ENCODE results near the gene AJM1. TPM values are rescaled to one million over a fixed set of nuclear protein-coding genes. Genes with fewer than 3 reads are reported as not detected.

The AJM1 gene
- total RNA-seq (2022; extraction: Qiagen RNA extraction; ENCODE audit: low read depth): 3.1 to 4.4 TPM (median 4.0 TPM) in 5 replicates

DNA sequence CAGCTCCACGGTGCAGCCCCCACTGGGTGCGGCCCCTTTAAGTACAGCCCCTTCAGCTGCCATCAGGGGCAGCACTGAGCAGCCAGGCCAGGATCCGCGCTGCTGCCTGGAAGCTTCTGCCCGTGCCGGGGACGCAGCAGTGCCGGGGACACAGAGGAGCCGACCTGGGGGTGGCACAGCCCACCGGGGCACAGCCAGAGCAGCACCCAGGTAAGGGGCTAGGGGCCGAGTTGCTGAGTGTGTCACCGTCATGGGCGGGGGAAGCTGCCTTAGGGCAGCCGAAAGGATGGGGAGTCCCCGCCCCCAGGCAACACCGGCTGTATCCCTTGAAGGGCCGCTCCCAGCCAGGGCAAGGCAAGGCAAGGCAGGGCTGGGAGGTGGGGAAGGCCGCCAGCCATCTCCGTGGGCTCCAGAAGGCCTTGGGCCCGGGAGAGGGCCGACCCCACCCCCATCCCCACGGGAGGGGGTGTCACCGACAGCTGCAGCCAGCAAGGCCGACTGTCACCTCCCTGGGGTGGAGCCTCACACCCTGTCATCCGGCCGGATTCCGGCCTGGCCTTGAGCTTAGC lies at the start of gene AJM1:
AJM1 (plus strand) TSS at position 99 of the 569 bp plus-strand sequence. CDS start 1,937 bp downstream, outside the sequence.

GRCh38 chr9:136796238-136796774 lies 46.0 kb upstream of the AJM1 start, which contains the start of gene CCDC183:
CCDC183 (plus strand) TSS chr9:136796338; CDS start chr9:136796398, 60 bp downstream.

DNA sequence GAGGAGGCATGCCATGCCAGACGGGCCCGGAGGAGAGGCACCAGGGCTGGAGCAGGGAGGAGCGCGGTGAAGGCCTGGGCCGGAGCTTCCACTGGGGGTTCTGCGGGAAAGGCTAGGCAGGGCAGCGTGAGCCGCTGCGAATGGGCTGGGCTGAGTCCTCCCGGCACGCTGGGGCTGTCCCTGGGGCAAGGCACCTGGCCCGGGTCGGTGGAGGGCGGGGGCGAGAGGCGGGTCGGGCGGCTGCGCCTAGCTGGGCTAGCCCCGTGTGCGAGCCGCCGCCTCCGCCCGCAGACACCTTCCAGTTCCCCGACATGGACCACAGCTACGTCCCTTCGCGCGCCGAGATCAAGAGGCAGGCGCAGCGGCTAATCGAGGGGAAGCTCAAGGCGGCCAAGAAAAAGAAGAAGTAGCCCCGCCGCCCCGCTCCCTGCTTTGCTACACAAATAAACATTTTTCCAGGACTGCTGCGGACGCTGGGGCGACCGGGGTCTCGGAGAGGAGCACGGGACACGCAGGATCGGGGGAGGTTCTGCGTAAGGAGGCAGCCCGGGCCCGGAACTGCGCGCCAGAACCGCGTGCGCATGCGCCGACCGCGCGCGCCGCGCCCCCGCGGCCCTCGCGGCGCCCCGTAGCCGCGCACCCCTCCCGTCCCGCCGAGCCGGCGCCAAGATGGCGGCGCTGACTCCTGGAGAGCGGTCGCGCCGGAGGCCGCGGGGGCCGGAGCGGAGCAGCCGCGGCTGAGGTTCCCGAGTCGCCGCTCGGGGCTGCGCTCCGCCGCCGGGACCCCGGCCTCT lies 34.8 kb upstream of the AJM1 start, which contains the start of gene RABL6:
RABL6 (plus strand) TSS at position 668 of the 794 bp plus-strand sequence. CDS start 249 bp downstream, outside the sequence.

DNA sequence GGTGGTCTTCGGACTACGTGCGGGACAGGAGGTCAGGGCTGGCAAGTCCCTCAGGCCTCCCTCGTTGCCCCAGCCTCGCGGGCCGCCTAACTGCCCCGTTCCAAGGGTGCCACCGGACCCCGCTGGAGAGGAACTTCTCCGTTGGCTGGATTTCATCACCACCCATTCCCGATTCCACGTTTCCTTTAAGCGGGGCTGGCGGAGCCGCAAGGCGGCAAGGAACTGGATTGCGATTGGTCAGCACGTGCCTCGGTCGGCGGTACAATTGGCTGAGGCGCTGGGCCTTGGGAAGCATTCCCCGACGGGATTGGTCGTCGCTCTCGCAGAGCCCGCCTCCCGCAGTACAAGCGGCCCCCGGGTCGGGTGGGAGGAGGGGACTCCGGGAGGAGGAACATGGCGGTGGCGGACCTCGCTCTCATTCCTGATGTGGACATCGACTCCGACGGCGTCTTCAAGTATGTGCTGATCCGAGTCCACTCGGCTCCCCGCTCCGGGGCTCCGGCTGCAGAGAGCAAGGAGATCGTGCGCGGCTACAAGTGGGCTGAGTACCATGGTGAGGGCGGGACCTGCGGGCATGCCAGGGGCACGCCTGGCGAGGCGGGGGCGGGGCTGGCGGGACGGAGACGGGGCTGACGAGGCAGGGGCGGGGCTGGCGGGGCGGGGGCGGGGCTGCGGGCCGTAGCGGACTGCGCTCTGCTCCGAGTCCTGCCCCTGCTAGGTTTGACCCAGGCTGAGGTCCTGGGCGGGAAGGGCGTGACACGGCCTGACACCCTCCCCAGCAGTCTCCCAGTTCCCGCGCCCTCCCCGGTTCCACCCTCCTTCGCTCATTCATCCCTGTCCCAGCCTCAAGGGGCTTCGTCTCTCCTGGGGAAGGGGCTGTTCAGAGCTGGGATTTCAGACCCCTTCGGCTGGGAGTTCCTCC lies 7.0 kb downstream of the AJM1 start, which contains the start of gene PHPT1:
PHPT1 (plus strand) TSS at position 372 of the 922 bp plus-strand sequence; CDS start at position 394, 22 bp downstream.

GRCh38 chr9:136851941-136852663 lies 9.8 kb downstream of the AJM1 start, which contains the start of gene MAMDC4:
MAMDC4 (plus strand) TSS chr9:136852346; CDS start chr9:136852417, 71 bp downstream.

DNA sequence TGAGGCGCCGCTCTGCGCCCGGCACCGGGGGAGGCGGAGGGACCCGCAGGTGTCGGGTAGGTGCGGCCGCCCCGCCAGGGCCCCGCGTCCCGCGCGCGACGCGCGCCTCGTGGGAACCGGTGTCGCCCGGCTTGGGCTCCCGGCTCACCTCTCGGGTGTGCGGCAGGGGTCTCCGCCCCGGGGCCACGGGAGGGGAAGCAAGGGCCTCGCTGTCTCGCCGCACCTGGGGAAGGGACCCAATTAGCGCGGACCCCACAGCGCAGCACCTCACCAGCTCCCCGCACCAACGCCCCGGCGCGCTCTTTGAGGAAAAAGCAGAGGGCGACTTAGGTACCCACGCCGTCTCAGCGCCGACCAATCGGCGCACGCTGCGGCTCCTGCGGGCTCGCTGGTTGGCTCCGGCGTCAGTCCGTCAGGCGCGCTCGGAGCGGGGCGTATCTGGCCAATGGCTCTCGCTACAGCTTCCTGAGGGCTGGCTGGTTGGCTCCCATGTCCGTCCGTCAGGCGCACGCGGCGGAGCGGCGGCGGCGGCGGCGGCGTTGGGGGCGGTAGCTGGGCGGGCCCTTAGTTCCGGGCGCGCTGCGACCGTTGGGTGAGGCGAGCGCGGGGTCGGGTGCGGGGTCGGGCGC lies 43.8 kb downstream of the AJM1 start, which contains the start of gene TRAF2:
TRAF2 (plus strand) TSS at position 567 of the 629 bp plus-strand sequence. CDS start 12,225 bp downstream, outside the sequence.

Other genes starting within 250 kb of the AJM1 start
- 34.7 to 61.3 TPM (median 53.8 TPM) in 5 replicates for gene EGFL7, start 179.6 kb upstream of the AJM1 start, total RNA-seq (2022; extraction: Qiagen RNA extraction; ENCODE audit: low read depth)
- 69.1 to 126 TPM (median 109 TPM) in 5 replicates for gene AGPAT2, start 155.0 kb upstream of the AJM1 start, total RNA-seq (2022; extraction: Qiagen RNA extraction; ENCODE audit: low read depth)
- 7.3 to 11.1 TPM (median 8.6 TPM) in 5 replicates for gene DIPK1B, start 129.9 kb upstream of the AJM1 start, total RNA-seq (2022; extraction: Qiagen RNA extraction; ENCODE audit: low read depth)
- not detected in 5 replicates for gene LCN10, start 99.5 kb upstream of the AJM1 start, total RNA-seq (2022; extraction: Qiagen RNA extraction; ENCODE audit: low read depth)
- not detected in 5 replicates for gene LCN6, start 94.0 kb upstream of the AJM1 start, total RNA-seq (2022; extraction: Qiagen RNA extraction; ENCODE audit: low read depth)
- gene LCN8, start 84.2 kb upstream of the AJM1 start, total RNA-seq (2022; extraction: Qiagen RNA extraction; ENCODE audit: low read depth): not detected in 5 replicates
- not detected in 5 replicates for gene LCN15, start 78.0 kb upstream of the AJM1 start, total RNA-seq (2022; extraction: Qiagen RNA extraction; ENCODE audit: low read depth)
- 55.2 to 72.6 TPM (median 70.2 TPM) in 5 replicates for gene TMEM141, start 51.1 kb upstream of the AJM1 start, total RNA-seq (2022; extraction: Qiagen RNA extraction; ENCODE audit: low read depth)
- 0.28 to 0.49 TPM (median 0.32 TPM) in 5 replicates for gene CCDC183, start 46.1 kb upstream of the AJM1 start, total RNA-seq (2022; extraction: Qiagen RNA extraction; ENCODE audit: low read depth)
- gene RABL6, start 34.5 kb upstream of the AJM1 start, total RNA-seq (2022; extraction: Qiagen RNA extraction; ENCODE audit: low read depth): 62.1 to 91.5 TPM (median 77.2 TPM) in 5 replicates
- 264 to 320 TPM (median 309 TPM) in 5 replicates for gene PHPT1, start 6.9 kb downstream of the AJM1 start, total RNA-seq (2022; extraction: Qiagen RNA extraction; ENCODE audit: low read depth)
- gene MAMDC4, start 9.9 kb downstream of the AJM1 start, total RNA-seq (2022; extraction: Qiagen RNA extraction; ENCODE audit: low read depth): 1.8 to 5.2 TPM (median 3.6 TPM) in 5 replicates
- gene EDF1, start 23.8 kb downstream of the AJM1 start, total RNA-seq (2022; extraction: Qiagen RNA extraction; ENCODE audit: low read depth): 453 to 576 TPM (median 473 TPM) in 5 replicates
- gene TRAF2, start 44.0 kb downstream of the AJM1 start, total RNA-seq (2022; extraction: Qiagen RNA extraction; ENCODE audit: low read depth): 43.0 to 67.7 TPM (median 61.3 TPM) in 5 replicates
- gene FBXW5, start 102.3 kb downstream of the AJM1 start, total RNA-seq (2022; extraction: Qiagen RNA extraction; ENCODE audit: low read depth): 58.4 to 107 TPM (median 95.0 TPM) in 5 replicates
- gene C8G, start 102.8 kb downstream of the AJM1 start, total RNA-seq (2022; extraction: Qiagen RNA extraction; ENCODE audit: low read depth): 0.24 to 2.2 TPM (median 0.66 TPM) in 5 replicates
- 0.61 to 1.6 TPM (median 0.86 TPM) in 5 replicates for gene LCN12, start 109.8 kb downstream of the AJM1 start, total RNA-seq (2022; extraction: Qiagen RNA extraction; ENCODE audit: low read depth)
- gene PTGDS, start 135.0 kb downstream of the AJM1 start, total RNA-seq (2022; extraction: Qiagen RNA extraction; ENCODE audit: low read depth): 0.25 to 0.76 TPM (median 0.59 TPM) in 3 of 5 replicates, not detected in the others
- gene LCNL1, start 140.5 kb downstream of the AJM1 start, total RNA-seq (2022; extraction: Qiagen RNA extraction; ENCODE audit: low read depth): not detected in 5 replicates
- gene PAXX, start 149.9 kb downstream of the AJM1 start, total RNA-seq (2022; extraction: Qiagen RNA extraction; ENCODE audit: low read depth): 42.1 to 79.2 TPM (median 76.4 TPM) in 5 replicates
- 2.0 to 3.7 TPM (median 3.4 TPM) in 5 replicates for gene CLIC3, start 154.1 kb downstream of the AJM1 start, total RNA-seq (2022; extraction: Qiagen RNA extraction; ENCODE audit: low read depth)
- gene ABCA2, start 185.8 kb downstream of the AJM1 start, total RNA-seq (2022; extraction: Qiagen RNA extraction; ENCODE audit: low read depth): 18.6 to 29.0 TPM (median 26.5 TPM) in 5 replicates
- 0.07 to 0.09 TPM (median 0.08 TPM) in 3 of 5 replicates, not detected in the others for gene FUT7, start 189.6 kb downstream of the AJM1 start, total RNA-seq (2022; extraction: Qiagen RNA extraction; ENCODE audit: low read depth)
- gene NPDC1, start 203.7 kb downstream of the AJM1 start, total RNA-seq (2022; extraction: Qiagen RNA extraction; ENCODE audit: low read depth): 37.1 to 85.1 TPM (median 73.1 TPM) in 5 replicates
- 0.31 to 1.1 TPM (median 0.91 TPM) in 5 replicates for gene ENTPD2, start 211.6 kb downstream of the AJM1 start, total RNA-seq (2022; extraction: Qiagen RNA extraction; ENCODE audit: low read depth)
- gene SAPCD2, start 228.1 kb downstream of the AJM1 start, total RNA-seq (2022; extraction: Qiagen RNA extraction; ENCODE audit: low read depth): 14.0 to 28.0 TPM (median 25.8 TPM) in 5 replicates
- gene UAP1L1, start 235.0 kb downstream of the AJM1 start, total RNA-seq (2022; extraction: Qiagen RNA extraction; ENCODE audit: low read depth): 9.3 to 14.6 TPM (median 11.2 TPM) in 5 replicates
- gene MAN1B1, start 244.5 kb downstream of the AJM1 start, total RNA-seq (2022; extraction: Qiagen RNA extraction; ENCODE audit: low read depth): 42.0 to 52.8 TPM (median 50.3 TPM) in 5 replicates